Globus pallidus (tissue), 1 donor: ENCODE measurements around the gene GPR142.

ENCODE experiments used
- DNase-seq: peaks from one replicate; pipeline ENCODE4 v3.0.0-alpha.2; 2015; ENCODE audit warnings: low spot score

Gene GPR142

DNA sequence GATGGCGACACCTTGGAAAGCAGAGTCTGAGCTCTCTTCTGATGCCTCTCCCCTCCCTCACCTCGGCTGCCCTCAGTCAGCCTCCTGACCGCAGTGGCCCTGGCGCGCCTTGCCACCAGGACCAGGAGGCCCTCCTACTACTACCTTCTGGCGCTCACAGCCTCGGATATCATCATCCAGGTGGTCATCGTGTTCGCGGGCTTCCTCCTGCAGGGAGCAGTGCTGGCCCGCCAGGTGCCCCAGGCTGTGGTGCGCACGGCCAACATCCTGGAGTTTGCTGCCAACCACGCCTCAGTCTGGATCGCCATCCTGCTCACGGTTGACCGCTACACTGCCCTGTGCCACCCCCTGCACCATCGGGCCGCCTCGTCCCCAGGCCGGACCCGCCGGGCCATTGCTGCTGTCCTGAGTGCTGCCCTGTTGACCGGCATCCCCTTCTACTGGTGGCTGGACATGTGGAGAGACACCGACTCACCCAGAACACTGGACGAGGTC is 4.4 kb downstream of the GPR142 start:
- no peak for DNase-seq

DNA sequence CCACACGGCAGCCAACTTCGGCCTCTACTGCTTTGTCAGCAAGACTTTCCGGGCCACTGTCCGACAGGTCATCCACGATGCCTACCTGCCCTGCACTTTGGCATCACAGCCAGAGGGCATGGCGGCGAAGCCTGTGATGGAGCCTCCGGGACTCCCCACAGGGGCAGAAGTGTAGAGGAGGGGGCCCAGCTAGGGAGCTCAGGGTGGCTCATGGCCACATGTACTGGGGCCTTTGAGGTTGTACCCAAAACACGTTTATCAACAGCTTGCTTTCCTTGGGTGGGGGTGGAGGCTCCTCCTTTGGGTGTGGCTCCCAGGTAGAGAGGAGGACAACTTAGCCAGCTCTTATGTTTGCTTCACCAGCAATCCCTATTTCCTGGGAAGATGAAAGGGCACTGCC is 5.1 kb downstream of the GPR142 start:
- DNase-seq = no peak

- peak; percentile 94 for DNase-seq
Observed at GRCh38 chr17:74373838-74374606, 6.7 kb downstream of the GPR142 start.

GRCh38 chr17:74374858-74375257 is 7.6 kb downstream of the GPR142 start:
- no peak for DNase-seq

DNA sequence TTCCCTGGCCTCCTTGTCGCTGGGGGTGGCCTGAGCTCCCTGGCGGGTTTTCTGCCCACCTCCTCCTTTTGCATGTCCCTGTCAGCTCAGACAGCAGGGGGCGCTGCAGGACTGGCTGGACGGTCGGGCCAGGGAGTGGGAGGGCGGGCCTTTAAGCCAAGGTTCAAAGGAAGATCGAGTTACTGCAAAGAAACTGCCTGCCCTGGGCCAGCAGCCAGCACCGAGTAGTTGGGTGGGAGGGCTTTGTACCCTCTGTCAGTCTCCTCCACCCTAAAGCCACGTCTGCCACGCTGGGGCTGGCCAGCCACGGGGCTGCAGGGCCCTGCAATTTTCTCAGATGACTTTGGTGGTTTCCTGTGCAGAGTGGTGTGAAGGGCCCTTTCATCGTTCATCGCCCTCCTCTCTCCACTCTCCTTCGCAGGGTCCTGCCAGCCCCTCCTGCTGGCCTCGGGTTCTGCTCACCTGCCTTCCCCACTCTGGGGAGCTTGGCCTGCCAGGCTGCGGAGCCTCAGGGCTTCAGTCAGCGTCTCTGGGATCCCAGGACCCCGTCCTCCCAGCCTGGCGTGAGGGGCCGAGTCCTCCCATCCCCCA is 12.3 kb downstream of the GPR142 start:
- peak; percentile 81 for DNase-seq

GRCh38 chr17:74380086-74380958 is 13.0 kb downstream of the GPR142 start:
- no peak for DNase-seq

- no peak for DNase-seq
Observed at GRCh38 chr17:74380959-74381808, 13.9 kb downstream of the GPR142 start.

GRCh38 chr17:74383141-74383540 is 15.8 kb downstream of the GPR142 start:
- no peak for DNase-seq

DNA sequence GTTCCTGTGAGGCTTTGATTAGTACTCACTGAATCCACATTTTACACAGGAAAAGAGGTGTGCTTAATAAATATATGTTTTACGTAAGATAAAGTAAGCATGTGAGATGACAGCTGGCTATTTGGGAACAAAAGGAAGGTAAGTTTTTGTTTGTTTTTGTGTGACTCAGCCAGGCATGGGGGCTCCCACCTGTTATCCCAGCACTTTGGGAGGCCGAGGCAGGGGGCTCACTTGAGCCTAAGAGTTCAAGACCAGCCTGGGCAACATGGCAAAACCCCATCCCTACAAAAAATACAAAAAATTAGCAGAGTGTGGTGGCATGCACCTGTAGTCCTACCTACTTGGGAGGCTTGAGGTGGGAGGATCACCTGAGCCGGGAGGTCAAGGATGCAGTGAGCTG is 17.9 kb downstream of the GPR142 start:
- no peak for DNase-seq

DNA sequence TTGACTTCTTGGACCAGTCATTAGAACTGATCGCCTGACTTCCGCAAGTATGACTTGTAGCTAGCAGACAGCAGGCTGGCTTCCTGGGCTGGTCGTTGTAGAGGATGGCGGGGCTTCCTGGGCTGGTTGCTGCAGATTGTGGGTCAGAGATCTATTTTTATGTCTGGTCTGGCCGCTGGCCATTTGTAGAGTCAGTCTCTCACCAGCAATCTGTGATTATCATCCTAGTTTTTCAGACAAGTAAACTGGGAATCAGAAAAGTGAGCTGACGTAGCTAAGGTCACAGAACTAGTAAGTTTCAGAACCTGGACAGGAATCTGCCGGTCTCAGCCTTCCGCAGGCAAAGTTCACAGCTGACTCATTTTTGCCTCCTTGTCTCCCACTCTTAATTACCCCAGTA is 19.1 kb downstream of the GPR142 start:
- DNase-seq = no peak

DNA sequence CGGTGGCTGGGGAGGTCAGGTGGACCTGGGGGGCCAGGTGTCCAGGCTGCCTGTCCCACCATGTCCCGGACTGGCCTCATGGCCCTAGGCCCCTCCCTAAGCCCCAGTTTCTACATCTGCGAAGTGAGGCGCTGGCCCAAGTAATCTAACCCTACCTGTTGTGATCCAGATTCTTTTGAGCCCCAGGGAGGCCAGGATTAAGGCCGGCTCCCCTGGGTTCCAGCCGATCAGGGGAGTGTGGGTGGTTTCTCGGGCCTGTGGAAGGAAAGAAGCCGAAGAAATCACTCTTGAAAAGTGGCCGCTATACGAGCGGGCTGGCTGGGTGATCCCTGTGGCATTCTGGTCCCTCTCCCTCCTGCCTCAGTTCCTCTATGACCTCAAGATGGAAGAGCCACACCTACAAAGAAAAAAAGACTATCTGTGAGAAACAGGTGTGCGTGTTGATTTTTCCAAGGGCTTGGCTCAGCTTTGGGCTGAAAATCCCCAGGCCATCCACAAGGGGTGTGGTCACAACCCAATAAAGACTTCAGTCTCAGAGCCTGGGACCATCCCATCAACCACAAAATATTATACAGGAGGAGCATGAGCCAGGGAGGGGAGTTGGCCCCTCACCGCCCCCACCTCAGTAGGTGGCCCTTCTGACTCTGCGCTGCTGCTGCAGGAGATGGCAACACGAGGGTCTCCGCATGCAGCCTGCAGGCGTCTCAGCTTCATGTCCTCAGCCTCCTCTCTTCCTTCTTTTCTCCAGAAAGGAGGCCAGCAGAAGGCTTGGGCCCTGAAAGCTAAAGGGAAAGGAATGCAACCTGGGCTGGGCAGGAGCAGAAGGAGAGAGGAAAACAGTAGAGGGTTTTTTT is 20.3 kb downstream of the GPR142 start:
- no peak for DNase-seq

DNA sequence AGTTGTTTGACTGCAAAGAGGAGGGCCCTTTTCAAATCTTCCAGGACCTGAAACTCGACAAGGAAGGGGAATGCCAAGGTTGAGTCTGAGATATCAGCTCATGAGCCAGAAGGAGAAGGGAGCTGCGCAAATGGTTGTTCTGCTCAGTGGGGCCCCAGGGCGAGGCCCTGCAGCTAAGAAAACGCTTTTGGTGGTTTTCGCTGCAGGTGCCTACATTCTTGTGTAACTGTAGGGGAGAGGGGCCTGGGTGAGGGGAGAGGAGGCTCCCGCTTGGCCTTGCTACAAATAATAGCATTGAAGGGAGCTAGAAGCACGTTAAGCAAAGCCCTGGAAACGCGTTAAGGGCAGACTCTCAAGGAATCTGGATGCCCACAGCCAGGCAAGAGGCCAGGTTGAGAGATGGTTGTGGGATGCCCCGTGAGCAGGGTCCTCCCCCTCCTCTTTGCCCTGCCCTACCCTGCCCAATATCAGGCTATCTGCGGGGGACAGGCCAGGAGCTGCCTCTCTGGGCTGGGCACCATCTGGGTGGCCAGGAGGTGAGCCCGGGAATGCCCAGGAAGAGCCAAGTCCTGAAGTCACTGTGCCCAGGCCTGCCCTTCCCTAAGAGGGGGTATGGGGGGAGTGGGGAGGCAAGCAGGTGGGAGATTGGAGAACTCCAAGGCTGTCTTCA is 21.9 kb downstream of the GPR142 start:
- no peak for DNase-seq

GRCh38 chr17:74389937-74390679 is 22.8 kb downstream of the GPR142 start:
- no peak for DNase-seq

- no peak for DNase-seq
Observed at GRCh38 chr17:74390680-74391653, 23.7 kb downstream of the GPR142 start.

DNA sequence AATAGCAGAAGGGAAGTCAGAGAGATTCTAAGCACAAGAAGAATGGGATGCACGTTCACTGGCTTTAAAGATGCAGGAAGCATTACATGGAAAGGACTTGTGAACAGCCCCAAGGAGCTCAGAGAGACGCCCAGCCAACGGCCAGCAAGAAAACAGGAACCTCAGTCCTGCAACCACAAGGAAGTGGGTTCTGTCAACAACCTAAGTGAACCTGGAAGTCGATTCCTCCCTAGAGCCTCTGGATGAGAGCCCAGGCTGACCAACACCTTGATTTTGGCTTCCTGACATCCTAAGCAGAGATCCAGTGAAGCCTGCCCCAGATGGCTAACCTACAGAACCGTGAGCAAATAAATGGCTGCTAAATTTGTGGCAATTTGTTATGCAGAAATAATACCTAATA is 24.5 kb downstream of the GPR142 start:
- DNase-seq = no peak

DNA sequence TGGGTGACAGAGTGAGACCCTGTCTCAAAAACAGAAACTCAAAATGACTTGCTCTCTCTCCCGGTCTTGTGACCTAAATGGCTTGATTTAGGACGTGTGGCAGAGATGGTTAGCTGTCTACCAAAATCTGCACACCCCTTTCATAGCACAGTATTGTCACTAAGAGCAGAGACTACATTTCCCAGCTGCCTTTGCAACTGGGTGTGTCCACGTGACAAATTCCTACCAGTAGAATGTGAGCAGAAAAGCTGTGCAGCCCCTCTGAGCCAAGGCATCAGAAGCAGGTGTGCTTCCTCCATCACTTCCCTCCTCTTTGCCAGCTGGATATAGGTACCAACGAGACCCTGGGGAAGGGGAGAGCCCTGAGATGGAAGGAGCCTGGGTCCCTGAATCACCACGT is 25.5 kb downstream of the GPR142 start:
- no peak for DNase-seq

GRCh38 chr17:74393346-74393942 is 26.1 kb downstream of the GPR142 start:
- no peak for DNase-seq
